C4-2B (cell line): Measurements from ENCODE around the gene CEP20.

Source experiments
- ZFX ChIP-seq: fragments of 450-650 bp; IDR thresholded peaks from 2 replicates; pipeline ENCODE4 v1.6.1; 2017
- TF ChIP-seq, protein P1 (sequence below): fragments of 450-650 bp; conservative IDR thresholded peaks from 2 replicates; pipeline ENCODE4 v1.5.1; 2017; ENCODE audit warnings: mild to moderate bottlenecking

DNA sequence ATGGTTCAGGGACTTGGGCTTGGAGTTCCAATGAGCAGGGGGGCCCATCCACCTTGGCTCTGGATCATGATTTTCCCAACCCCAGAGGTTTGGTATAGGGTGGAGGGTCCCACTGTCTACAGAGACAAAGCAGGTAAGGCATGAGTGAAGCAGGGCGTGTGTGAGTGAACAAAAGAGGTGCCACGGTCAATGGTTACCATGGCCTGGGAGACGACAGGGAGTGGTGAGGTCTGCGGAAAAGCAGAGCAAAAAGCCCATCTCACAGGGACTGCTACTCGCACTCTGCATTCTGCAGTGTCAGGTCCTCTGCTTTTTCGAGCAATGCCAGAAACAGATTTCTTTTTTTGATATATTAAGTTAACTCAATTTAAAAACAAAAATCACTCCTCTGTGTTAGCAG lies 56.2 kb downstream of the CEP20 start:
- TF ChIP-seq, protein P1, sequence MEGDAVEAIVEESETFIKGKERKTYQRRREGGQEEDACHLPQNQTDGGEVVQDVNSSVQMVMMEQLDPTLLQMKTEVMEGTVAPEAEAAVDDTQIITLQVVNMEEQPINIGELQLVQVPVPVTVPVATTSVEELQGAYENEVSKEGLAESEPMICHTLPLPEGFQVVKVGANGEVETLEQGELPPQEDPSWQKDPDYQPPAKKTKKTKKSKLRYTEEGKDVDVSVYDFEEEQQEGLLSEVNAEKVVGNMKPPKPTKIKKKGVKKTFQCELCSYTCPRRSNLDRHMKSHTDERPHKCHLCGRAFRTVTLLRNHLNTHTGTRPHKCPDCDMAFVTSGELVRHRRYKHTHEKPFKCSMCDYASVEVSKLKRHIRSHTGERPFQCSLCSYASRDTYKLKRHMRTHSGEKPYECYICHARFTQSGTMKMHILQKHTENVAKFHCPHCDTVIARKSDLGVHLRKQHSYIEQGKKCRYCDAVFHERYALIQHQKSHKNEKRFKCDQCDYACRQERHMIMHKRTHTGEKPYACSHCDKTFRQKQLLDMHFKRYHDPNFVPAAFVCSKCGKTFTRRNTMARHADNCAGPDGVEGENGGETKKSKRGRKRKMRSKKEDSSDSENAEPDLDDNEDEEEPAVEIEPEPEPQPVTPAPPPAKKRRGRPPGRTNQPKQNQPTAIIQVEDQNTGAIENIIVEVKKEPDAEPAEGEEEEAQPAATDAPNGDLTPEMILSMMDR, result no peak
- TF ChIP-seq ZFX, result no peak
